OCI-LY1 (cell line): ENCODE results near the gene MPRIP.

Source experiments
- H2AFZ ChIP-seq: fragments of 200-600 bp; sonication (generic), shearing (Covaris generic); 2 replicates; pipeline ENCODE4 v1.6.0; 2014; ENCODE audit warnings: antibody characterized with exemption, mild to moderate bottlenecking, low read length
- H3F3A ChIP-seq: fragments of 200-600 bp; sonication (generic), shearing (Covaris generic); 2 replicates; pipeline ENCODE4 v1.6.0; 2014; ENCODE audit warnings: mild to moderate bottlenecking, antibody characterized with exemption, low read length, moderate library complexity; ENCODE audit not compliant: insufficient read depth
- H3K27ac ChIP-seq: fragments of 200-600 bp; sonication (generic); 2 replicates; pipeline ENCODE4 v1.5.1; 2014; ENCODE audit warnings: low read length, mixed run types, mild to moderate bottlenecking, low read depth; ENCODE audit not compliant: poor library complexity, severe bottlenecking
- H3K27me3 ChIP-seq: fragments of 200-600 bp; sonication (generic); 2 replicates; pipeline ENCODE4 v1.6.0; 2014; ENCODE audit warnings: antibody characterized with exemption, mild to moderate bottlenecking, low read length, moderate library complexity; ENCODE audit not compliant: insufficient read depth
- H3K36me3 ChIP-seq: fragments of 200-600 bp; sonication (generic); 2 replicates; pipeline ENCODE4 v1.6.1; 2014; ENCODE audit warnings: mild to moderate bottlenecking, antibody characterized with exemption, low read length, moderate library complexity, mixed read lengths; ENCODE audit not compliant: insufficient read depth
- H3K4me1 ChIP-seq: fragments of 200-600 bp; sonication (generic); 2 replicates; pipeline ENCODE4 v1.5.1; 2014; ENCODE audit warnings: mild to moderate bottlenecking, low read length, moderate library complexity; ENCODE audit not compliant: insufficient read depth, severe bottlenecking
- H3K4me2 ChIP-seq: fragments of 200-600 bp; sonication (generic), shearing (Covaris generic); 2 replicates; pipeline ENCODE4 v1.6.1; 2014; ENCODE audit warnings: low read length
- H3K4me3 ChIP-seq: fragments of 200-600 bp; sonication (generic); 2 replicates; pipeline ENCODE4 v1.5.1; 2014; ENCODE audit warnings: low read length, low read depth, mild to moderate bottlenecking, mixed read lengths; ENCODE audit not compliant: poor library complexity, severe bottlenecking
- H3K79me2 ChIP-seq: fragments of 200-600 bp; shearing (Covaris generic); 2 replicates; pipeline ENCODE4 v1.6.1; 2016; ENCODE audit warnings: mixed run types, low read length, mixed read lengths; ENCODE audit not compliant: insufficient read depth
- H3K9ac ChIP-seq: fragments of 200-600 bp; sonication (generic), shearing (Covaris generic); 2 replicates; pipeline ENCODE4 v1.6.1; 2014; ENCODE audit warnings: mild to moderate bottlenecking, low read length, mixed read lengths
- H3K9me2 ChIP-seq: fragments of 200-600 bp; sonication (generic), shearing (Covaris generic); 2 replicates; pipeline ENCODE4 v1.6.1; 2014; ENCODE audit warnings: low read depth, mild to moderate bottlenecking, low read length, mixed read lengths
- H3K9me3 ChIP-seq: fragments of 200-600 bp; shearing (Covaris generic); 2 replicates; pipeline ENCODE4 v1.6.1; 2014; ENCODE audit warnings: low read length, mixed read lengths
- H4K20me1 ChIP-seq: fragments of 200-600 bp; sonication (generic), shearing (Covaris generic); 2 replicates; pipeline ENCODE4 v1.6.0; 2016; ENCODE audit warnings: mild to moderate bottlenecking, low read length; ENCODE audit not compliant: insufficient read depth
- EZH2 ChIP-seq: fragments of 200-600 bp; sonication (generic), shearing (Covaris generic); IDR thresholded peaks from 2 replicates; pipeline ENCODE4 v1.8.0; 2017; ENCODE audit warnings: borderline replicate concordance, mixed run types, mild to moderate bottlenecking, antibody characterized with exemption, low read length, moderate library complexity, mixed read lengths
- TF ChIP-seq, protein P1 (sequence below): fragments of 200-600 bp; sonication (generic), shearing (Covaris generic); IDR thresholded peaks from 2 replicates; pipeline ENCODE4 v1.5.1; 2017; ENCODE audit warnings: mild to moderate bottlenecking, antibody characterized with exemption, low read length, moderate library complexity, mixed read lengths

MPRIP gene

GRCh38 chr17:17175917-17176316, 133.7 kb downstream of the MPRIP start:
- Histone ChIP-seq H3K9me3 (no peaks in the 10 kb centered on the region), H3K79me2 (no peaks in the 10 kb centered on the region), H3K4me3 (no peak overlapping the region), H3K27ac (peak overlapping the region; percentile 6), H3F3A (no peaks in the 10 kb centered on the region), H3K27me3 (no peaks in the 10 kb centered on the region), H3K36me3 (peaks cover 84% of the 10 kb centered on the region), H3K4me2 (no peak overlapping the region; the same call in 1 of the 2 replicates), H3K9me2 (no peaks in the 10 kb centered on the region), H2AFZ (no peak overlapping the region), H3K4me1 (peaks cover 16% of the 10 kb centered on the region), H4K20me1 (no peaks in the 10 kb centered on the region), H3K9ac (no peak overlapping the region; the same call in 1 of the 2 replicates)
- TF ChIP-seq, protein P1, sequence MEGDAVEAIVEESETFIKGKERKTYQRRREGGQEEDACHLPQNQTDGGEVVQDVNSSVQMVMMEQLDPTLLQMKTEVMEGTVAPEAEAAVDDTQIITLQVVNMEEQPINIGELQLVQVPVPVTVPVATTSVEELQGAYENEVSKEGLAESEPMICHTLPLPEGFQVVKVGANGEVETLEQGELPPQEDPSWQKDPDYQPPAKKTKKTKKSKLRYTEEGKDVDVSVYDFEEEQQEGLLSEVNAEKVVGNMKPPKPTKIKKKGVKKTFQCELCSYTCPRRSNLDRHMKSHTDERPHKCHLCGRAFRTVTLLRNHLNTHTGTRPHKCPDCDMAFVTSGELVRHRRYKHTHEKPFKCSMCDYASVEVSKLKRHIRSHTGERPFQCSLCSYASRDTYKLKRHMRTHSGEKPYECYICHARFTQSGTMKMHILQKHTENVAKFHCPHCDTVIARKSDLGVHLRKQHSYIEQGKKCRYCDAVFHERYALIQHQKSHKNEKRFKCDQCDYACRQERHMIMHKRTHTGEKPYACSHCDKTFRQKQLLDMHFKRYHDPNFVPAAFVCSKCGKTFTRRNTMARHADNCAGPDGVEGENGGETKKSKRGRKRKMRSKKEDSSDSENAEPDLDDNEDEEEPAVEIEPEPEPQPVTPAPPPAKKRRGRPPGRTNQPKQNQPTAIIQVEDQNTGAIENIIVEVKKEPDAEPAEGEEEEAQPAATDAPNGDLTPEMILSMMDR: no peak
- no peak for TF ChIP-seq EZH2

- H3K9ac ChIP-seq: no peak overlapping the region
- H3K4me1 ChIP-seq: peaks cover 20% of the 10 kb centered on the region
- H3K9me3 ChIP-seq: no peaks in the 10 kb centered on the region
- H3K27ac ChIP-seq: peak overlapping the region; percentile 6
- H3K79me2 ChIP-seq: no peaks in the 10 kb centered on the region
- H3K9me2 ChIP-seq: no peaks in the 10 kb centered on the region
- H3K27me3 ChIP-seq: no peaks in the 10 kb centered on the region
- peaks cover 3% of the 10 kb centered on the region; the same call in 1 of the 2 replicates for H3F3A ChIP-seq
- no peak overlapping the region for H3K4me2 ChIP-seq
- no peak overlapping the region for H3K4me3 ChIP-seq
- TF ChIP-seq EZH2: no peak
- TF ChIP-seq, protein P1: no peak
- no peak overlapping the region for H2AFZ ChIP-seq
- H4K20me1 ChIP-seq: no peaks in the 10 kb centered on the region
- peaks cover 88% of the 10 kb centered on the region for H3K36me3 ChIP-seq
These were observed 134.1 kb downstream of the MPRIP start for GRCh38 chr17:17176341-17176740.

GRCh38 chr17:17177176-17177575, 134.9 kb downstream of the MPRIP start:
- no peak overlapping the region for H3K4me3 ChIP-seq
- H3F3A ChIP-seq: peaks cover 4% of the 10 kb centered on the region; the same call in 1 of the 2 replicates
- no peaks in the 10 kb centered on the region for H3K9me2 ChIP-seq
- H3K9me3 ChIP-seq: no peaks in the 10 kb centered on the region
- no peaks in the 10 kb centered on the region for H4K20me1 ChIP-seq
- no peak overlapping the region for H3K9ac ChIP-seq
- no peaks in the 10 kb centered on the region for H3K79me2 ChIP-seq
- no peak overlapping the region for H3K4me2 ChIP-seq
- no peaks in the 10 kb centered on the region for H3K27me3 ChIP-seq
- TF ChIP-seq, protein P1: no peak
- no peak for TF ChIP-seq EZH2
- H3K4me1 ChIP-seq: peaks cover 28% of the 10 kb centered on the region
- H3K27ac ChIP-seq: no peak overlapping the region
- H3K36me3 ChIP-seq: peaks cover 81% of the 10 kb centered on the region
- no peak overlapping the region for H2AFZ ChIP-seq
